Transverse colon (tissue), 4 donors: ENCODE data around the gene MAP3K21. TPM values are rescaled to one million over a fixed set of nuclear protein-coding genes. Genes with fewer than 3 reads are reported as not detected.
A peak's percentile ranks its signal among the peaks of the same experiment; 100 is the strongest.

Experiments used
- DNase-seq: peaks from one replicate; pipeline ENCODE4 v3.0.0-alpha.2; 2019
- H3K27ac ChIP-seq, 4 donors: fragments of 200-600 bp; sonication (generic); 2 replicates each; pipeline ENCODE4 v1.5.1; 2016 to 2018; ENCODE audit warnings: inconsistent platforms in 4 of 4
- H3K27me3 ChIP-seq: fragments of 200-600 bp; sonication (generic); 2 replicates; pipeline ENCODE4 v1.5.1; 2017; ENCODE audit warnings: inconsistent platforms
- H3K36me3 ChIP-seq, 4 donors: fragments of 200-600 bp; sonication (generic); 2 replicates each; pipeline ENCODE4 v1.5.1; 2017 to 2019; ENCODE audit warnings: inconsistent platforms in 4 of 4
- H3K4me1 ChIP-seq, 4 donors: fragments of 200-600 bp; sonication (generic); 2 replicates each; pipeline ENCODE4 v1.5.1; 2017 to 2020; ENCODE audit warnings: inconsistent platforms in 4 of 4
- H3K4me3 ChIP-seq, 4 donors: fragments of 200-600 bp; sonication (generic); 1 replicate in 1 of 4; 2 replicates in 3 of 4; pipeline versions ENCODE4 v1.5.1 to v1.6.1; 2017 to 2019; ENCODE audit warnings: inconsistent platforms in 4 of 4
- H3K9me3 ChIP-seq, 2 donors: fragments of 200-600 bp; sonication (generic); 2 replicates each; pipeline ENCODE4 v1.5.1; 2017 to 2019; ENCODE audit warnings: inconsistent platforms in 2 of 2
- CTCF ChIP-seq, 5 experiments: fragments of 200-600 bp in 3 of 5; fragments of 450-650 bp in 2 of 5; sonication (generic) in 3 of 5; IDR thresholded peaks; 1 replicate in 2 of 5; 2 replicates in 3 of 5; pipeline ENCODE4 v1.5.1; 2016 to 2017; ENCODE audit warnings: antibody characterized with exemption in 5 of 5, inconsistent platforms in 3 of 5, mild to moderate bottlenecking in 2 of 5, moderate library complexity in 1 of 5
- EP300 ChIP-seq: sonication (generic); formaldehyde crosslinking; IDR thresholded peaks from one replicate; pipeline ENCODE4 v1.6.1; 2017; ENCODE audit warnings: antibody characterized with exemption, low read depth
- POLR2A ChIP-seq: fragments of 450-650 bp; IDR thresholded peaks from one replicate; pipeline ENCODE4 v1.6.1; 2016; ENCODE audit warnings: antibody characterized with exemption, mild to moderate bottlenecking, moderate library complexity
- POLR2AphosphoS5 ChIP-seq, 3 donors: sonication (generic); formaldehyde crosslinking; IDR thresholded peaks; one replicate each; pipeline ENCODE4 v1.6.1; 2016; ENCODE audit warnings: antibody characterized with exemption in 3 of 3
- WGBS, 2 donors: methylation state at CpG; one replicate each; pipeline ENCODE4 v1.1.5; 2018; ENCODE audit warnings: low coverage in 1 of 2; 5-methylcytosine and 5-hydroxymethylcytosine counted together
- in situ Hi-C, 4 donors: fragments of 200-750 bp; cut with MboI; loops; one replicate each; pipeline versions ENCODE4 v1.15.0 to v1.15.1; 2017; ENCODE audit warnings: low sequenced_read_pairs in 3 of 4, low pct_ligation_motif_present in 1 of 4, low pct_unique_long_range_greater_than_20kb in 1 of 4
- intact Hi-C: fragments of 100-400 bp; cut with DNase I; formaldehyde crosslinking; loops from one replicate; pipeline ENCODE4 v1.15.1; 2023; ENCODE audit warnings: low total_unique reads
- total RNA-seq, 4 donors: library from RNA; depleted of rRNA; stranded (reverse); fragments of >200 nt; gene quantifications; one replicate each; pipeline ENCODE4 v1.1.0, GENCODE V29; 2016

The MAP3K21 gene
- total RNA-seq, 4 donors from 2014 or later: 18.7 to 69.3 (median 28.9) TPM

- DNase-seq: no peak
Measured at GRCh38 chr1:233340031-233340555, 12.6 kb downstream of the MAP3K21 start.

GRCh38 chr1:233340966-233341516, 13.5 kb downstream of the MAP3K21 start:
- intact Hi-C loops: no loop called here
- no peak for TF ChIP-seq POLR2AphosphoS5 (IDR thresholded peaks at IDR 0.05)
- TF ChIP-seq EP300: no peak
- no peak for TF ChIP-seq CTCF (IDR thresholded peaks at IDR 0.05)
- no peak for TF ChIP-seq POLR2A
- in situ Hi-C loops: no loop called here
- Histone ChIP-seq H3K27ac (no peak overlapping the region), H3K4me3 (no peak overlapping the region), H3K9me3 (no peaks in the 10 kb centered on the region), H3K27me3 (peaks cover 7% of the 10 kb centered on the region), H3K36me3 (no peaks in the 10 kb centered on the region), H3K4me1 (no peaks in the 10 kb centered on the region)
- 63 to 70% methylated on average over 3 to 4 of the region's 4 CpGs for WGBS, 2 donors
- DNase-seq: no peak

More at GRCh38 chr1:233340031-233340555, 12.6 kb downstream of the MAP3K21 start:
- Histone ChIP-seq H3K27me3 (peaks cover 13% of the 10 kb centered on the region), H3K27ac (no peak overlapping the region), H3K9me3 (no peaks in the 10 kb centered on the region), H3K4me1 (no peaks in the 10 kb centered on the region), H3K4me3 (no peak overlapping the region), H3K36me3 (no peaks in the 10 kb centered on the region)
- in situ Hi-C loops: no loop called here
- no peak for TF ChIP-seq POLR2AphosphoS5 (IDR thresholded peaks at IDR 0.05)
- TF ChIP-seq EP300: no peak
- TF ChIP-seq CTCF (IDR thresholded peaks at IDR 0.05): no peak
- no peak for TF ChIP-seq POLR2A
- intact Hi-C loops: no loop called here
- 84 to 94% methylated on average over 3 of the region's 3 CpGs for WGBS, 2 donors

- no peak for DNase-seq
- H3K27ac ChIP-seq: no peak overlapping the region
- intact Hi-C loops: no loop called here
- no peaks in the 10 kb centered on the region for H3K9me3 ChIP-seq
- H3K36me3 ChIP-seq: no peaks in the 10 kb centered on the region
- TF ChIP-seq POLR2A: no peak
- TF ChIP-seq EP300: no peak
- TF ChIP-seq POLR2AphosphoS5 (IDR thresholded peaks at IDR 0.05): no peak
- H3K4me3 ChIP-seq: no peak overlapping the region
- in situ Hi-C loops: no loop called here
- H3K27me3 ChIP-seq: peaks cover 5% of the 10 kb centered on the region
- H3K4me1 ChIP-seq: no peaks in the 10 kb centered on the region
Measured at GRCh38 chr1:233342086-233342485, 14.6 kb downstream of the MAP3K21 start.

GRCh38 chr1:233343262-233343661, 15.7 kb downstream of the MAP3K21 start:
- in situ Hi-C loops (no loop called here), intact Hi-C loops (no loop called here)
- WGBS, 2 donors: 25 to 26% methylated on average over 1 of the region's 1 CpG
- Histone ChIP-seq H3K4me1 (no peaks in the 10 kb centered on the region), H3K27me3 (no peaks in the 10 kb centered on the region), H3K9me3 (no peaks in the 10 kb centered on the region), H3K36me3 (no peaks in the 10 kb centered on the region), H3K27ac (no peak overlapping the region), H3K4me3 (no peak overlapping the region)
- TF ChIP-seq POLR2AphosphoS5 (IDR thresholded peaks at IDR 0.05) (no peak), EP300 (no peak), POLR2A (no peak), CTCF (IDR thresholded peaks at IDR 0.05) (no peak)
- DNase-seq: peak; percentile 52

GRCh38 chr1:233347338-233347737, 19.8 kb downstream of the MAP3K21 start:
- no peak for TF ChIP-seq CTCF (IDR thresholded peaks at IDR 0.05)
- TF ChIP-seq POLR2AphosphoS5 (IDR thresholded peaks at IDR 0.05): no peak
- TF ChIP-seq POLR2A: no peak
- TF ChIP-seq EP300: no peak
- Histone ChIP-seq H3K4me1 (no peaks in the 10 kb centered on the region), H3K36me3 (no peaks in the 10 kb centered on the region), H3K4me3 (no peak overlapping the region), H3K9me3 (no peaks in the 10 kb centered on the region), H3K27me3 (no peaks in the 10 kb centered on the region), H3K27ac (no peak overlapping the region)
- no peak for DNase-seq
- in situ Hi-C loops: no loop called here
- intact Hi-C loops: no loop called here
- WGBS, 2 donors: 74 to 90% methylated on average over 4 to 5 of the region's 5 CpGs
